Measurements from ENCODE around the gene MRPL24. TPM values are rescaled to one million over a fixed set of nuclear protein-coding genes. Genes with fewer than 3 reads are reported as not detected.

Gene MRPL24
- total RNA-seq, 1 donor from 2014 or later: 46.5 TPM

- H3K27ac Mint-ChIP-seq (ENCODE audit: unreplicated experiment): peak overlapping the region; percentile 94
- H3K4me1 ChIP-seq (ENCODE audit: insufficient read depth, low read length): peaks cover 51% of the 10 kb centered on the region
- TF ChIP-seq, protein P1, sequence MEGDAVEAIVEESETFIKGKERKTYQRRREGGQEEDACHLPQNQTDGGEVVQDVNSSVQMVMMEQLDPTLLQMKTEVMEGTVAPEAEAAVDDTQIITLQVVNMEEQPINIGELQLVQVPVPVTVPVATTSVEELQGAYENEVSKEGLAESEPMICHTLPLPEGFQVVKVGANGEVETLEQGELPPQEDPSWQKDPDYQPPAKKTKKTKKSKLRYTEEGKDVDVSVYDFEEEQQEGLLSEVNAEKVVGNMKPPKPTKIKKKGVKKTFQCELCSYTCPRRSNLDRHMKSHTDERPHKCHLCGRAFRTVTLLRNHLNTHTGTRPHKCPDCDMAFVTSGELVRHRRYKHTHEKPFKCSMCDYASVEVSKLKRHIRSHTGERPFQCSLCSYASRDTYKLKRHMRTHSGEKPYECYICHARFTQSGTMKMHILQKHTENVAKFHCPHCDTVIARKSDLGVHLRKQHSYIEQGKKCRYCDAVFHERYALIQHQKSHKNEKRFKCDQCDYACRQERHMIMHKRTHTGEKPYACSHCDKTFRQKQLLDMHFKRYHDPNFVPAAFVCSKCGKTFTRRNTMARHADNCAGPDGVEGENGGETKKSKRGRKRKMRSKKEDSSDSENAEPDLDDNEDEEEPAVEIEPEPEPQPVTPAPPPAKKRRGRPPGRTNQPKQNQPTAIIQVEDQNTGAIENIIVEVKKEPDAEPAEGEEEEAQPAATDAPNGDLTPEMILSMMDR (IDR thresholded peaks at IDR 0.05; ENCODE audit: insufficient read depth, low read depth, low read length): no peak
- TF ChIP-seq EZH2 (IDR thresholded peaks at IDR 0.05; ENCODE audit: insufficient read depth, low read length): no peak
Measured at GRCh38 chr1:156746406-156746727, 5.5 kb upstream of the MRPL24 start.

DNA sequence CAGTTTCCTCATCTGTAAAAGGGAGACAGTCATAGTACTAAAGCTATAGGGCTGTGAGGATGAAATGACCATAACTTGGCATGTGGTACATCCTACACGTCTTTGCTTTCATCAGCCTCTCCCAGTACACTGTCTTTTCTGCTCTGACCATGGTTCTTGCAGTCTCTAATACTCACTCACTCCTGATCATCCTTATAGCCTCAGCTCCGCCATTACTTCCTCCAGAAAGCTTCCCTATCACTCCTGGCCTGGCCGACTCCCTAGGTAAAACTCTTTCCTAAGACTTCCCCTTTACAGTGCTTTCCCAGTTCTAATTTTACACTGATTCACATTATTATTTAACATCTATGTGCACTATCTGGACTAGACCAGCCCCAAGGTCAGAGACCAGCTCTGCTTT, 5.0 kb upstream of the MRPL24 start:
- Mint-ChIP-seq H3K27me3 (ENCODE audit: low read depth, unreplicated experiment) (no peaks in the 10 kb centered on the region), H3K9me3 (ENCODE audit: unreplicated experiment) (no peaks in the 10 kb centered on the region), H3K4me1 (ENCODE audit: low read depth, unreplicated experiment) (peaks cover 48% of the 10 kb centered on the region), H3K4me3 (ENCODE audit: unreplicated experiment) (peak overlapping the region; percentile 58), H3K27ac (ENCODE audit: unreplicated experiment) (peak overlapping the region; percentile 94), H3K36me3 (ENCODE audit: low read depth, unreplicated experiment) (peaks cover 17% of the 10 kb centered on the region)
- no peak for FAIRE-seq
- Histone ChIP-seq H4K20me1 (ENCODE audit: insufficient read depth, low read length) (no peaks in the 10 kb centered on the region), H3K4me2 (ENCODE audit: low read length) (peak overlapping the region; percentile 99), H3K4me1 (ENCODE audit: insufficient read depth, low read length) (peaks cover 53% of the 10 kb centered on the region), H3K27me3 (ENCODE audit: insufficient read depth, low read length) (no peaks in the 10 kb centered on the region), H3K9ac (ENCODE audit: low read length) (peak overlapping the region; percentile 99), H3K79me2 (ENCODE audit: insufficient read depth, low read length) (peaks cover 71% of the 10 kb centered on the region), H3K27ac (ENCODE audit: low read depth, low read length) (peak overlapping the region; percentile 100), H2AFZ (ENCODE audit: low read depth, low read length) (no peak overlapping the region), H3K9me3 (ENCODE audit: insufficient read depth, low read depth, low read length) (no peaks in the 10 kb centered on the region), H3K4me3 (ENCODE audit: insufficient read depth, low read depth, low read length) (no peak overlapping the region), H3K36me3 (ENCODE audit: insufficient read depth, low read length) (peaks cover 4% of the 10 kb centered on the region)
- DNase-seq (ENCODE audit: low read depth): no peak
- no peak for TF ChIP-seq EZH2 (IDR thresholded peaks at IDR 0.05; ENCODE audit: insufficient read depth, low read length)
- TF ChIP-seq, protein P1 (IDR thresholded peaks at IDR 0.05; ENCODE audit: insufficient read depth, low read depth, low read length): no peak

More at GRCh38 chr1:156746406-156746727, 5.5 kb upstream of the MRPL24 start:
- H3K9me3 ChIP-seq (ENCODE audit: insufficient read depth, low read depth, low read length): no peaks in the 10 kb centered on the region
- no peaks in the 10 kb centered on the region for H3K9me3 Mint-ChIP-seq (ENCODE audit: unreplicated experiment)
- H3K27me3 ChIP-seq (ENCODE audit: insufficient read depth, low read length): no peaks in the 10 kb centered on the region
- no peak for DNase-seq (ENCODE audit: low read depth)
- no peak for FAIRE-seq
- peaks cover 14% of the 10 kb centered on the region for H3K36me3 Mint-ChIP-seq (ENCODE audit: low read depth, unreplicated experiment)
- peak overlapping the region; percentile 99 for H3K4me2 ChIP-seq (ENCODE audit: low read length)
- peaks cover 74% of the 10 kb centered on the region for H3K79me2 ChIP-seq (ENCODE audit: insufficient read depth, low read length)
- peaks cover 4% of the 10 kb centered on the region for H3K36me3 ChIP-seq (ENCODE audit: insufficient read depth, low read length)
- peak overlapping the region; percentile 99 for H3K9ac ChIP-seq (ENCODE audit: low read length)
- no peaks in the 10 kb centered on the region for H3K27me3 Mint-ChIP-seq (ENCODE audit: low read depth, unreplicated experiment)
- no peak overlapping the region for H3K4me3 ChIP-seq (ENCODE audit: insufficient read depth, low read depth, low read length)
- H4K20me1 ChIP-seq (ENCODE audit: insufficient read depth, low read length): no peaks in the 10 kb centered on the region
- H2AFZ ChIP-seq (ENCODE audit: low read depth, low read length): no peak overlapping the region
- peaks cover 44% of the 10 kb centered on the region for H3K4me1 Mint-ChIP-seq (ENCODE audit: low read depth, unreplicated experiment)
- peak overlapping the region; percentile 76 for H3K4me3 Mint-ChIP-seq (ENCODE audit: unreplicated experiment)
- H3K27ac ChIP-seq (ENCODE audit: low read depth, low read length): peak overlapping the region; percentile 100

DNA sequence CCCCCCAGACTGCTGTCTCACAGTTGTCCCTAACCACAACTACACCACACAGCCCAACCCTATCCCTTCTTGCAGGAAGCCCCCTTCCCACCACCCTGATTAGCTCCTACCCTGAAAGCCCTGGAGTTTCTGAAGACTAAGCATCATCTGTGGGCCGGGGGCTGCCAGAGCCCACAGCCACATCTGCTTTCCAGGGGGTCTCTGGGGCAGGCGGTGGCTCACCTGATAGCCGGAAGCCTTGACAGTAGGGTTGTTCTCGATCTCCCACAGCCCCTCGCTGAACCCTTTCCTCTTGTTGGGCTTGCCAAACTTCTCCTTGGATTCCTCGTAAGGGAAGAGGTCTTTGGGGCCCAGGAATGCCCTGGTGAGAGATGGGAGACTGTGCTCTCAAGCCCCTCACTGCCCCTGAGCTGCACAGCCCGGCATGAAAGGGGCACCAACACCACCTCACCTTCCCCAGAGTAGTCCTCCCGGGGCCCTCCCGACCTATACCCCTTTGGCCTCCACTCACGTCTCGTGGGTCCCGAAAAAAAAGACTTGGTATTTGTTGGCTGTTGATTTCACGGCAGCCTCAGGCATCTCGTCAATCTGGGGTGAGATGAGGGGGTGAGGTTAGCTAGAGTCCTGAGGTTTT, 4.0 kb upstream of the MRPL24 start:
- Mint-ChIP-seq H3K4me1 (ENCODE audit: low read depth, unreplicated experiment) (peaks cover 46% of the 10 kb centered on the region), H3K27ac (ENCODE audit: unreplicated experiment) (peak overlapping the region; percentile 94), H3K36me3 (ENCODE audit: low read depth, unreplicated experiment) (peaks cover 17% of the 10 kb centered on the region), H3K27me3 (ENCODE audit: low read depth, unreplicated experiment) (no peaks in the 10 kb centered on the region), H3K4me3 (ENCODE audit: unreplicated experiment) (peak overlapping the region; percentile 34), H3K9me3 (ENCODE audit: unreplicated experiment) (no peaks in the 10 kb centered on the region)
- H3K4me2 ChIP-seq (ENCODE audit: low read length): no peak overlapping the region
- no peaks in the 10 kb centered on the region for H3K9me3 ChIP-seq (ENCODE audit: insufficient read depth, low read depth, low read length)
- peaks cover 48% of the 10 kb centered on the region for H3K4me1 ChIP-seq (ENCODE audit: insufficient read depth, low read length)
- DNase-seq (ENCODE audit: low read depth) (no peak), FAIRE-seq (no peak)
- TF ChIP-seq, protein P1 (IDR thresholded peaks at IDR 0.05; ENCODE audit: insufficient read depth, low read depth, low read length): no peak
- no peak for TF ChIP-seq EZH2 (IDR thresholded peaks at IDR 0.05; ENCODE audit: insufficient read depth, low read length)
- no peak overlapping the region for H2AFZ ChIP-seq (ENCODE audit: low read depth, low read length)
- peaks cover 4% of the 10 kb centered on the region for H3K36me3 ChIP-seq (ENCODE audit: insufficient read depth, low read length)
- H3K79me2 ChIP-seq (ENCODE audit: insufficient read depth, low read length): peaks cover 71% of the 10 kb centered on the region
- no peak overlapping the region for H3K9ac ChIP-seq (ENCODE audit: low read length)
- H3K4me3 ChIP-seq (ENCODE audit: insufficient read depth, low read depth, low read length): no peak overlapping the region
- H3K27ac ChIP-seq (ENCODE audit: low read depth, low read length): peak overlapping the region; percentile 100
- H3K27me3 ChIP-seq (ENCODE audit: insufficient read depth, low read length): no peaks in the 10 kb centered on the region
- no peaks in the 10 kb centered on the region for H4K20me1 ChIP-seq (ENCODE audit: insufficient read depth, low read length)
